HG02852 (cell line): Measurements from ENCODE around the gene TGFA.

Source experiments
- ATAC-seq: cut with Tn5 transposase; IDR thresholded peaks from one replicate; pipeline ENCODE4 v1.9.1; 2021; ENCODE audit warnings: mild to moderate bottlenecking, moderate library complexity; ENCODE audit not compliant: unreplicated experiment

TGFA gene

DNA sequence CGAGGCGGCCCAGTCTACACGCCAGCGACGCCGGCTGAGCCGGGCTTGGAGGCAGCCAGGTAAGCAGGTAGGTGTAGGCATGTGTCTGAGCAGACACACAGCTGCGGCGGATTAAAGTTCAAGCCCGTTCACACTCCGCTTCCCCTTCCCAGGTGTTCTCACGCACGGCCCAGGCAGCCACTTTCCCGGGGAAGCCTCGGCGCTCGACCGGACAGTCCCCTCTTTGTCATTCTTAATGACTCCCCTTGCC is 367 bp downstream of the TGFA start:
- peak; percentile 21 for ATAC-seq

DNA sequence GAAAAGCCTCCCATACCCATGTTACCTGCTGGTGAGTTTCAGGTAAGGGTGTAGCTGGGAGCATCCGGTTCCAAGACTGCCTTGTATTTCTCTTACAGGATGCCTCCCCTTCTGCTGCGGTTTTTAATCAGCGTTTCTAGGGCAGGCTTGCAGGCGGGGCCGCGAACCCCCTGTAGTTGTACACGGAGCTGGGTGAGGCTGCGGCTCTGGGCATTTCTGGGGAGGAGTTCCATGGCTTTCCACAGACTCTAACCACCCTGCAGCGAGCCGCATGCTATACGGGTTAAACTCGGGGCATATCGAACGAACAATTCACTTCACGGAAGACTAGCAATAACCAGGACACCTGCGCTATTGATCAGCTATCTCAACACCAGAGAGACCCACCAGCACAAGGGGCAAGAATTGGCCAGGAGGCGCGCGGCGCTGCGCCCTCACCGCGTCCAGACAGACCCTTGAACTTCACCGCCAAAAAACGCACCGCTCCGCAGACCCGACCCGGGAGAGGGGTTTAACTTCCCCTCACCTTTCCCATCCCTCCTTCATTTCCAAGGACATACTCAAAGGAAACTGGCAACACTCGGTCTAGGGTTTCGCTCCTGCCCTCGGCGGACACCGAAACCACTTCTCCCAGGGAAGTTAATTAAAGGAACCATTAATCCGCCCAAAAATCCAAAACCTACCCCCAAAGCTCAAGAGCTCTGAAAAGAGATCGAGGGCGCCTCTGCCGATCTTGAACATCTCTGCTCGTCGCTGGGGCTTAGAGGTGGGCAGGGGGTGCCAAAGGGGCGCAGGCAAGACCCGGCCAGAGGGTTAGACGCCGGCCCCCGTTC is 909 bp downstream of the TGFA start:
- ATAC-seq, result no peak

DNA sequence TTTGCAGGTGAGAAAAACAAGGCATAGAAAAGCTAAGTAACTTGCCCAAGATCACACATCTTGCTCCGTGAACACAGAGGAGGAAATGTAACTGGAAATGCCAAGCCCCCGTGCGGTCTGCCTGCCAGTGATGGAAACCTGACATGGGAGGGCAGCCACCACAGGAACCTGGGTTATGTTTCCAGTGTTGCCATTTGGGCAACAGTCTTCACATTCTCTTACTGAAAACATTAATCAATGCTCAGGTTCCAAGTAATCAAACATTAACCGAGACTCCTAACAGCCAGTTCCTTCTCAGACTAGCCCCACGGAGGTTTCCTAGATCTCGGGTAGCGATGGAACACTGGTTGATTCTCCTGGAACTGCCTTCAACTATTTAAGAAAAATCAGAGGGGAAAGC is 2.5 kb downstream of the TGFA start:
- ATAC-seq, result no peak

DNA sequence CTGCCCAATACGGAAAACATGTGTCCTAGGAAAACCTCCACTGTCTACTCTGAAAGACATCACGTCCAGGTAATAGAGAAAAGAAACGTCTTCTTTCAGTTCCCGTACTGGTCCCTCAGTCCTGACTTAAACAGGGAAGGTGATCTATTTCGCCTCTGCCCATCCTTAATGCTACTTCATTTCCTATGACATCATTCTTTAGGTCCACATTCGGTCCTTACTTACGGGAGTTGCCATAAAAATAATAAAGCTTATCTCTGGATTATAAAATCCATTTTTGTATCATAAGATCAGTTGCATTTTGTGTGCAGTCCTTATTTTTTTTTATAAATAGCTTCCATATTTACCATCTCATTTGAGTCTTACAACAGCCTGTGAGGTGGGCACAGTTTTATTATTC is 3.7 kb downstream of the TGFA start:
- ATAC-seq, result no peak

DNA sequence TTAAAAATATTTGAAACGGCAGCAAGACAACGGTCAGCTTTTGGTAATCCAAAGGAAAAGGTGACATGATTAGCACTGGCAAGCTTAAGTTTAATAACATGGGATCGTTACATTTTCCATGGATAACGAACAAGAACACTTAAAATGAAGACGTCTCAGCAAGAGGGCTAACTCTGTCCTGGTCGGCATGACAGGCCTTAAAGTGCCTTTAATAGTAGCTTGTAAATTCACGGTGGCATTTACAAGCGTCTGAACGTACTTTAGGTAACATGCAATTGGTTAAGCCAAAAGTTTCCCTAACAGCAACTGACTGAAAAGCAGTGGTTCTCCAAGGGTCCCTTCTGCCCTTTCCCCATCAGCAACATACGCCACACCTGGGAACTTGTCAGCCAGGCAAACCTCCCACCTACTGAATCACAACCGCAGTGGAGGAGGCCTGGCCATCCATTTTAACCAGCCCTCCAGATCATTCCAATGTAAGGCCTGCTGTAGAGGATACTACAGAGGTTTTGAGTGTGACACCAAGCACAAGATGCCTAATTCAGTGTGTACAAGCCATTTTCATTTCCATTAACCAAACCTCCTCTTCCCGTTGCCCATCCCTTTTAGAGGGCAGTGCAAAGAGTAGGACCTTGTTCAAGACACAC is 4.4 kb downstream of the TGFA start:
- no peak for ATAC-seq

DNA sequence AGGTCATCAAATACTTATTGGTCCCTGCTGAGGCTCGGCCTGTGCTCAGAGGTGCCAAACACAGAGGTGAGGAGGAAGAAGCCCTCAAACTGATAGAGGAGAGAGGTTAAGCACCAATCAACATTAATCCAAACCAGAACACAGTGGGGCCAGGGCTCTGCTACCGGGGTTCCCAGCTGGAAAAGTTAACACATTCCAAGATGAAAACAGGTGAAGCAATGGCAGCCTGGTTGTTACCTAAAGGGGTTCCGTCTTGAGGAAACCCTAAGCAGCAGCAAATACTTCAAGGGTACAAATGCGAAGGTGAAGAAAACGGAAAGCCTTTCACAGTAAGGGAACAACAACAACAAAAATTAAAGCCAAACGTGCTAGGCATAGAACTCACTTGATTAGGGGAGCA is 5.4 kb downstream of the TGFA start:
- no peak for ATAC-seq

DNA sequence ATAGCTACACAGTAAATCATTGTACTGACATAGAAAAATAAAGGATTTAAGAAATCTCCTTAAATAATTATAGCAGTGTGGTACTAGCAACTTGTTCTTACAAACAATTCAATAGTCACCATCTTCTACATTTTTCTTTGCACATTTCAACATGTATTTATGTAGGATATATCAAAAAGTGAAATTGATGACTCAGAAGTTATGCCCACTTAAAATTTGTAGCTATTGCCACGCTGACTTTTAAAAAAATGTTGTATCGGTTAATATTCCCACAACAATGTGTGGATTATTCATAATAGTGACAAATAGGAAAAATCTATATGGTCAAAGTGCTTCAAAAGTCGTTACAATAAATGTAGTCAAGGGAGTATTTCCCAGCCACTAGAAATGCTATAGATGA is 6.7 kb downstream of the TGFA start:
- ATAC-seq, result no peak

DNA sequence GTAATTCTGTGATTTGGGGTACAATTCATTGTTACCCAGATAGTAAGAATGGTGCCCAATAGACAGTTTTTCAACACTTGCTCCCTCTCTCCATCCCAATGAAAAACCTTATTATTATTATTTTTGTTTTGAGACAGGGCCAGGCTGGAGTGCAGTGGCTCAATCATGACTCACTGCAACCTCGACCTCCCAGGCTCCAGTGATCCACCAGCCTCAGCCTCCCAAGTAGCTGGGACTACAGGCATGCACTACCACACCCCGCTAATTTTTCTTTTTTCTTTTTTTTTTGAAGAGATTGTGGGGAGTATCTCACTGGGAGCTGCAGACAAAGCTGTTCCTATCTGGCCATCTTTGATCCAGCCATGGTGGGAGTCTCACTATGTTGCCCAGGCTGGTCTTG is 7.2 kb downstream of the TGFA start:
- ATAC-seq, result no peak

DNA sequence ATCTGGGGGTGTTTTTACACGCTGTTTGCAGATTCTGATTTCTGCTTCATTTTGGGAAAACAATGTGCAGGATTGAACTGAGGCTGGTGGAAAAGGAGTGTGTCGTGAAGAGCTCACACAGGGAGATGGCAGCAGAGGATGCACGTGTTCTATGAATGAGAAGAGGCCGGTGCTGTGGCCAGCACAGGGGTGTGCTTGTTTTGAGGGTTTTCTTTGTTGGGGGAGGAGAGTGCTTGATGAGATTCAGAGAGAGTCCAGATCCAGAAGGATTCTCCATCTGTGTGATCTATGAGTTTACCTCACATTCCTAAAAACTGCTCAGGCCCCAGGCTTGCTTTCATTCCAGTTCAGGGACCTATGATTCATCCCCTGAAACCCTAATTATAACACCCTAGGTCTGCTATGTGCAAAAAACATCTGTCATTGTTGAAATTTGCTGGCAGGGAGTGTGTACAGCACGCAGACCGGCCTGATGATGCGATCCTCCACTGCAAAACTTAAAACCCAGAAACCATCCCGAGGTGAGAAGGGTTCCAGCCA is 12.1 kb downstream of the TGFA start:
- ATAC-seq, result no peak

DNA sequence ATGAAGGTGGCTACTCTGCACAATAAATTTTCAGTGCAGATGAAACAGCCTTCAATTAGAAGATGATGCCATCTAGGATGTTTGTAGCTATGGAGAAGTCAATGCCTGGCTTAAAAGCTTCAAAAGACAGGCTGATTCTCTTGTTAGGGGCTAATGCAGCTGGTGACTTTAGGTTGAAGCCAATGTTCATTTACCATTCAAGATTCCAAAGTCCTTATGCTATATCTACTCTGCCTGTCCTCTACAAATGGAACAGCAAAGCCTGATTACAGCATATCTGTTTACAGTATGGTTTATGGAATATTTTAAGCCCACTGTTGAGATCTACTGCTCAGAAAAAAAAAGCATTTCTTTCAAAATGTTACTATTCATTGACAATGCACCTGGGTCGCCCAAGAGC is 15.8 kb downstream of the TGFA start:
- no peak for ATAC-seq

DNA sequence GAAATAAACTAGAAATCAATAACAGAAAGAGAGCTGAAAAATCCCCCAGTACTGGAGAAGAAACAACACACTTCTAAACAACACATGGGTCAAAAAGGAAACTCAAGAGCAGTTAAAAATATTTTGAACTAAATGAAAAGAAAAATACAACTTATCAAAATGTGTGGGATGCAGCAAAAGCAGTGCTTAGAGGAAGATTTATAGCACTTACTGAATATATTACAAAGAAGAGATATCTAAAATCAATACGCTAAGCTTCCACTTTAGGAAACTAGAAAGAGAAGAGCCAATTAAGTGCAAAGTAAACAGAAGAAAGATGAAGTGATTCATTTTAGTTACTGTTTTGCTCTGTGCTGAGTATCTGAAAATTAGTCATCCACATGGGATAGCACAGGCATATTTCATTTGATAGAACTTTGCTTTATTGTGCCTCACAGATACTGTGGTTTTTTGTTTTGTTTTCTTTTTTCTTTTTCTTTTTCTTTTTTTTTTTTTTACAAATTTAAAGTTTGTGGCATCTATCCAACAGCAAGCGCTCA is 17.0 kb downstream of the TGFA start:
- no peak for ATAC-seq

DNA sequence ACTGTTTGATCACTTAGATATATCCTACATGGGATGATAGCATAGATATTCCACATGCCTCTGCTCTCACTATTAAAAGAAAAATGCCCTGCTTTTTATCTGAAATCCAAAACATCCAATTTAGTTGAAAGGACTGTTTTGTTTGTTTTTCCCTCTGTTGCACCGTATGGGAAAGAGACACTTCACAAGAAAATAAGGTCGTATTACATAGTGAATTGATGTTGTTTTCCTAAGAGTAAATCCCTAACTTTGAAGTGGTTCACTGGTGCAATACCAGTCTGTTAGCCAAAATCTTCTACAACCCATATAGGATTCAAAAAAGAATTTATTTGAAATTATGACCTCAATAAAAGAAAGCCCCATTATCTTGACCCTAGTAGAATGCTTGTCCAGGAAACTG is 18.1 kb downstream of the TGFA start:
- ATAC-seq, result no peak

DNA sequence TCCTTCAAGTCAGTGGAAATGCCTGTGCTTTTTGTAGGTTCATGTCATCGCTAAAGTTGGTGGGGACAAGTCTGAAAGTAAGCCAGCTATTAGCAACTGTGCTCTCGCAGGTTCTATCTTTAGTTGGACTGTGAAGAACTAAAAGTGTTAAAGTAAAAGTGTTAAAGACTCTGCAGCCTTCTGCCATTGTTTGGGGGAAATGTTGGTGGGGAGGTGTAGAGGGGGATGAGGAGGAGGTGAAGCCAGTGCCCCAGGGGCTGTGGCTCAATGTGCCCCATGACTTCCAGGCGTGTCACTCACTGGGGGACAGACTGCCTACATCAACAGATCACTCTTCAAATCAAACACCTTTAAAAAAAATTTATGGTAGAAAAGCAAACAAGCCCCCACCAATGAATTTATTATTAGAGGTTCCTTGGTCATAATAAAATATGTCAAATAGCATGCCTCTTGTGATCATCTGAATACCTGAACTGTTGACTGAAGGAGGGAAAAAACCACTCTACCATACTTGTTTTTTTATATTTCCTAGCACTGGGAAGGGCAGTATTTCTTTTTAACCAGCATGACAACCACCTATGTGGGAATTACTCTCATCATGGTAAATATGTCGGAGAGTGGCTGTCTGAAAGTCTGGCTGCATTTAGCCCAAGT is 19.3 kb downstream of the TGFA start:
- ATAC-seq, result no peak

DNA sequence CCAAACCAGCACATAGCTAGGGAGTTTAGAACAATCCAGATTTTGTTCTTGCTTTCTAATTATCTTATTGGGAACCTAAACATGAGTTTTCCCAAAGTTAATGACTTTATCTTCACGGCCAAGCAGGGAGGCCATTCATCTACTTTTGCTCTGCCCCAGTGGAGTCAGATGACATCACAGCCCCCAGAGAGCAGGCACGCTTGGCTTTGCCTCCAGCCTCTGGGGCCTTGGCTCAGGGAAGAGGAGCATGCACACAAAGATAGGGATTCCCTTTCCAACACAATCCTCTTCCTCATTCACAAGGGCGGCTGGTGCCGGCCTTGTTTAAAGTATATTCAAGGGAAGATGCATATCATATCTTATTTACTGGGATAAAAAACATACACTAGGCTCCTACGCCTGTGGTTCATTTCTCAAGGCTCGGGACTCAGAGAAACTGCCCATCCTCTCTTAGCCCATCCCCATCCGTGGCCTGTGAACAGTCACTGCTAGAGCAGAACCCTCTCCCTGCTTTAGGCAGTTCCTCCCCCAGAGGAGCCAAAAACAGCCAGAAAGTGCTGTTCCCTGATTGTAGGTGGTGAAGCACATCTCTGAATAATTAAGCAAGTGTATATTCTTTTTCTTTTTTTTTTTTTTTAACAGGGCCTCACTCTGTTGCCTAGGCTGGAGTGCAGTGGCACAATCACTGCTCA is 21.2 kb downstream of the TGFA start:
- no peak for ATAC-seq

DNA sequence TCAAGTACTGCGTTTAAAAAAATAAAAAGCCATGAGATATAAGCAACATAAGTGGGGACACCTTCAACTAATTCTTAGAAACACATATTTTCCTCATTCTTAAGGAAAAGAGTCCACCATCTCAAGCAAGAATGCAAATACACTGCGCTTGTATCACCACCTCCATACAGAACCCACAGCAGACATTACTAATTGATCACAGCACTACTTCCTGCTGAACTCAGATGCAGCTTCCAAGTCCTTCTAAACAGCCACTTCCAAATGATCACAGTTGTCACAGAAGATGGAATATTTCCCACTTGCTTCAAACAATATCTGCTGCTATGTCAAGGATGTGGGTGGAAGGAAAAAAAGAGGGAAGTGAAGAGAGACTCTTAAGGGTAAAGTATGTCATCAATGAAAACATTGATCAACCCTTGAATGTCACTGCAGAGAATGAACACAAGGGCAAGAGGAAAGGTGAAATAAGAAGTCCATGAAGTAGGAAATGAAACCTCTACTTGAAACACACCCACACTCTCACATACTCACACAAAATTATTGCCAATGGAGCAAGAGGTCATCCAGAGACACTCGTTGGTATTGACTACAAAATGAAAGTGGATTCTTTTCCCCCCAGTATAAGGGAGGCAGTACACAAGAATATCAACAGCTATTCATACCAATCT is 22.1 kb downstream of the TGFA start:
- ATAC-seq, result no peak

DNA sequence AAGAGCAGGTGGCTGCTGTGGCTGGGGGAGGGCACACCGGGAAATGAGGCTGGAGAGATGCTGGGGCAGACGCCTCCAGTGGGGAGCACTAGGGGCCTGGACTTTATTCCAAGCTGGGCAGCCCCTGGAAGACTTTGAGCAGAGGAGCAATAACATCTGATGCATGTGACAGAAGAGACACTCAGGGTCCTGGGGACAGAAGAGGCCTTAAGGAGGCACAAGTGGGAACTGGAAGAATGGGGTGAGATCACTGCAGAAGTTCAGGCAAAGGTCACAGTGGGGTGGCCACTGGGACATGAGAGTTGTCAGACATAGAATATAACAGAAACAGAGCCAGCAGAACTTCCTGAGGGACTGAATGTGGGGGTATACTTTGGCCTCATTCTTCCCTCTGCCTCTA is 24.0 kb downstream of the TGFA start:
- ATAC-seq, result no peak

DNA sequence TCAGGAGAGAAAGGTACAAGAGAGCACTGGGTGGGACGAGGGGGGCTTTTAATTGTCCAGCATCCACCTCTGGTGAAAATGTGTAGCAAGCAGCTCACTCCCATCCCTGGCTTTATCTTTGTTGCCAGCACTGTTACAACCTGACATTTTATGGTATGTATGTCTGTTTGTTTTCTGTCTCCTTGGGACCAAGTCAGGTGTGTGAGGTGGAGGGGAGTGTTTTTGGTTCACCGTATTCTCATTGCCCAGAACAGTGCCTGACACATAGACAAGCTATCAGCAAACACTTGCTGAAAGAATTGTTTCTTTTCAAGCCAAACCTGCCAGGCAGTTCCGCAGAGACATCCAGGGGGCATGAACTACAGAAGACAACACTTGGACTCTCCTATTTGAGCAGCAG is 24.7 kb downstream of the TGFA start:
- no peak for ATAC-seq

DNA sequence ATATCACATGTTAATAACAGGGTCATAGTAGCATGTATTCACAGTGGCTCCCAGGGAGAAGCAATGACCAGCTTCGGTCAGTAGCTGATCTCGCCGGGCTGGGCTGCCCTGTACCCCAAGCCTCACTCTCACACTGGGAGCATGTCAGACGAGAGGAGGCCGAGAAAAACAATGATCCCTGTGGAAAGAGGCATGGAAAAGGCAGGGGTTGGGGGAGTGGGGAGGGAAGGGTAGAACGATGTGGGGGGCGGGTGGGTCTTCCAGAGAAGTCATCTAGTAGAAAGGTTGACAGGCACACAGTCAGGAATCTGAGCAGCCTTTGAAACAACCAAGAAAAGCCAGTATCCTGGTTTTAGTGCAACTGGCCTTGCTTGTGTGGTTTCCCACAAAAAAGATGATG is 25.4 kb downstream of the TGFA start:
- no peak for ATAC-seq

DNA sequence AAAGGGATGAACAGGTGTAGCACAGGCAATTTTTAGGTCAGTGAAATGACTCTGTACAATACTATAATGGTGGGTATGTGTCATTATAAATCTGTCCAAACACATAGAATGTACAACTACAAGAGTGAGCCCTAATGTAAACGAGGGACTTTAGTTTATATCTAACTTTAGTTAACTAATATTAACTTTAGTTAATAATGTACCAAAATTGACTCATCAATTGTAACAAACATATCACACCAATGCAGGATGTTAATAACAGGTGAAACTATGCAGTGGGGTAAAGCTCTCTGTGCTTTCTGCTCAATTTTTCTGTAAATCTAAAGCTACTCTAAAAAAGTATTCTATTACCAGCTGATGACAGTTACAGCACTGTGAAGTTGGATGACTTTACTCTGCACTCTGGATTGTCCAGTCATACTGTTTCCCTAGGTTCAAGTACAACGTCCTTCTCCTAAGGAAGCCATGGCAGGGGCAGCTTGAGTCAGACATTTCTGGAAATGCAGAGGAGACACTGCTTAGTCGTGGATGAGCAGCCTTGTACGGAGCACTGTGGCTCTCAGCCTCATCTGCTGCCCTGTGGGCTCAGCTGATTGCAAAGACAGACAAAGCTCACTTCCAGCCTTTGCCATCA is 26.1 kb downstream of the TGFA start:
- ATAC-seq, result no peak

DNA sequence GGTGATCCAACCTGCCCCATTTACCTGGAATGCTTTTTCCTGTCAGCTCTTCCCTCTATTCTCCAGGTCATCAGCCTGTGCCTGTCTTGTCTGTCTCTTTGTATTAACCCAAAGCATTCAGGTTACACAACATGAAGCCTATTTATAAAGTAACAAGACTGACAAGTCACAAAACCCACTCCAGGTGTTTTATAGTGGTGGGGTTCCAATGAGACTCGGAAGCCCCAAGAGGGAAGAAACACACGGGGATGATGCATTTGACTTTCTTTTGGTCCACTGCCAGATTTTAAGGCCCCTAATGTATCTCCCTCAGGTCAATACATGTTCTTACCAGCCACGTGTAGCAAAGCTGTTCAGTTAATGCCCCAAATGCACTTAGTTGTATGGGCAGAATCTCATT is 27.5 kb downstream of the TGFA start:
- no peak for ATAC-seq
